DMS 273 (cell line): ENCODE measurements around the gene NACC2.
"Not testable (repeated sequence)": the region's sequence is repeated elsewhere in the genome, so short reads cannot be mapped to it uniquely, and the experiment has no call there.

Experiments
- DNase-seq: peaks from one replicate; lab custom pipeline; 2025; ENCODE audit not compliant: unreplicated experiment; lab: John Stamatoyannopoulos, UW

Gene NACC2

GRCh38 chr9:135968601-135969000 is 126.5 kb downstream of the NACC2 start:
- no peak for DNase-seq

- DNase-seq, result no peak
Measured at GRCh38 chr9:135968083-135968476, 127.0 kb downstream of the NACC2 start.

- DNase-seq, result not testable (repeated sequence)
Measured at GRCh38 chr9:135966916-135967260, 128.2 kb downstream of the NACC2 start.

- DNase-seq, result no peak
Measured at GRCh38 chr9:135965124-135965756, 129.8 kb downstream of the NACC2 start.

GRCh38 chr9:135963938-135964337 is 131.2 kb downstream of the NACC2 start:
- no peak for DNase-seq

- no peak for DNase-seq
Measured at GRCh38 chr9:135963338-135963737, 131.8 kb downstream of the NACC2 start.

GRCh38 chr9:135962696-135963307 is 132.3 kb downstream of the NACC2 start:
- DNase-seq, result no peak

GRCh38 chr9:135961811-135962695 is 133.0 kb downstream of the NACC2 start:
- no peak for DNase-seq

GRCh38 chr9:135961277-135961715 is 133.8 kb downstream of the NACC2 start, which contains the start of gene UBAC1:
UBAC1 (minus strand) TSS chr9:135961373; CDS start chr9:135961162, 211 bp downstream.
- DNase-seq, result peak; percentile 98

GRCh38 chr9:135960411-135961276 is 134.4 kb downstream of the NACC2 start:
- DNase-seq, result peak; percentile 55

- DNase-seq, result no peak
Measured at GRCh38 chr9:135959814-135960213, 135.3 kb downstream of the NACC2 start.

GRCh38 chr9:135958485-135958884 is 136.6 kb downstream of the NACC2 start:
- no peak for DNase-seq

GRCh38 chr9:135957431-135957830 is 137.7 kb downstream of the NACC2 start:
- DNase-seq, result no peak

- no peak for DNase-seq
Measured at GRCh38 chr9:135956802-135957174, 138.3 kb downstream of the NACC2 start.
